ENCODE measurements around the gene TMEM151B. TPM values are rescaled to one million over a fixed set of nuclear protein-coding genes. Genes with fewer than 3 reads are reported as not detected.
A peak's percentile ranks its signal among the peaks of the same experiment; 100 is the strongest.

The TMEM151B gene
- total and polyA plus RNA-seq, 10 of the 15 experiments (the other 5 are each of a cell fraction or from before 2014, with no cell fraction given), result 0.01 to 0.19 (median 0.05) TPM; not detected in 6

DNA sequence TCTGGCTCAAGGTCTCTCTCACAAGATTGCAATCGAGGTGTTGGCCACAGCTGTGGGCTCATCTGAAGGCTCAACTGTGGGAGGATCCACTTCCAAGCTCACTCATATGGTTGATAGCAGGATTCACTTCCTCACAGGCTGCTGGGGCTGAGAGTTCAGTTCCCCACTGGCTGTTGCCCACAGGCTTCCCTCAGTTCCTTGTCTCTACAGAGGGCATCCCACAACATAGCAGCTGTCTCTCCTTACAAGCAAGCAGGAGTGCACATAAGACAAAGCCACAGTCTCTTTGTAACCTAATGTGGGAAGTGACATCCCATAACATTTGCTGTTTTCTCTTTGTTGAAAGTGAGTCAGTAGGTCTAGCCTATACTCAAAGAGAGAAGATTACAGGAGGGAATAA, 86.2 kb downstream of the TMEM151B start:
- no peaks in the 10 kb centered on the region for H3K4me1 ChIP-seq (ENCODE audit: control insufficient read depth, insufficient read depth, low read length)
- H3K4me3 ChIP-seq, result no peak overlapping the region
- ChIA-PET POLR2A (interaction anchor here (1.0 kb wide), 1 partner anchor 12 kb away, joined by 3 read pairs; no protein-coding TSS in a partner anchor), RAD21 (ENCODE audit: unreplicated experiment) (no interaction called here), CTCF (no interaction called here), SMC1A (ENCODE audit: uncharacterized antibody, unreplicated experiment) (interaction anchor here (1.5 kb wide), 1 partner anchor 18 kb away, joined by 4 read pairs; no protein-coding TSS in a partner anchor)
- H3K27me3 ChIP-seq (replicated peaks in 1 of 2; ENCODE audit: control insufficient read depth in 2 of 2, insufficient read depth in 2 of 2, low read length in 1 of 2), result no peaks in the 10 kb centered on the region; a peak in 1 of 4 replicates
- in situ Hi-C loops (cut with MboI) (no loop called here), intact Hi-C loops (cut with micrococcal nuclease; ENCODE audit: unreplicated experiment) (no loop called here)
- FAIRE-seq (no peak), DNase-seq (ENCODE audit: low read depth, low spot score) (no peak), ATAC-seq (no peak)
- TF ChIP-seq, protein P1, sequence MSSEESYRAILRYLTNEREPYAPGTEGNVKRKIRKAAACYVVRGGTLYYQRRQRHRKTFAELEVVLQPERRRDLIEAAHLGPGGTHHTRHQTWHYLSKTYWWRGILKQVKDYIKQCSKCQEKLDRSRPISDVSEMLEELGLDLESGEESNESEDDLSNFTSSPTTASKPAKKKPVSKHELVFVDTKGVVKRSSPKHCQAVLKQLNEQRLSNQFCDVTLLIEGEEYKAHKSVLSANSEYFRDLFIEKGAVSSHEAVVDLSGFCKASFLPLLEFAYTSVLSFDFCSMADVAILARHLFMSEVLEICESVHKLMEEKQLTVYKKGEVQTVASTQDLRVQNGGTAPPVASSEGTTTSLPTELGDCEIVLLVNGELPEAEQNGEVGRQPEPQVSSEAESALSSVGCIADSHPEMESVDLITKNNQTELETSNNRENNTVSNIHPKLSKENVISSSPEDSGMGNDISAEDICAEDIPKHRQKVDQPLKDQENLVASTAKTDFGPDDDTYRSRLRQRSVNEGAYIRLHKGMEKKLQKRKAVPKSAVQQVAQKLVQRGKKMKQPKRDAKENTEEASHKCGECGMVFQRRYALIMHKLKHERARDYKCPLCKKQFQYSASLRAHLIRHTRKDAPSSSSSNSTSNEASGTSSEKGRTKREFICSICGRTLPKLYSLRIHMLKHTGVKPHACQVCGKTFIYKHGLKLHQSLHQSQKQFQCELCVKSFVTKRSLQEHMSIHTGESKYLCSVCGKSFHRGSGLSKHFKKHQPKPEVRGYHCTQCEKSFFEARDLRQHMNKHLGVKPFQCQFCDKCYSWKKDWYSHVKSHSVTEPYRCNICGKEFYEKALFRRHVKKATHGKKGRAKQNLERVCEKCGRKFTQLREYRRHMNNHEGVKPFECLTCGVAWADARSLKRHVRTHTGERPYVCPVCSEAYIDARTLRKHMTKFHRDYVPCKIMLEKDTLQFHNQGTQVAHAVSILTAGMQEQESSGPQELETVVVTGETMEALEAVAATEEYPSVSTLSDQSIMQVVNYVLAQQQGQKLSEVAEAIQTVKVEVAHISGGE (CRISPR knock-in tag; IDR thresholded peaks at IDR 0.05), result no peak
- no peak for TF ChIP-seq ZNF687 (IDR thresholded peaks at IDR 0.05)
- no peak for TF ChIP-seq CREB1 (IDR thresholded peaks at IDR 0.05; ENCODE audit: low read depth)
- TF ChIP-seq, protein P2, sequence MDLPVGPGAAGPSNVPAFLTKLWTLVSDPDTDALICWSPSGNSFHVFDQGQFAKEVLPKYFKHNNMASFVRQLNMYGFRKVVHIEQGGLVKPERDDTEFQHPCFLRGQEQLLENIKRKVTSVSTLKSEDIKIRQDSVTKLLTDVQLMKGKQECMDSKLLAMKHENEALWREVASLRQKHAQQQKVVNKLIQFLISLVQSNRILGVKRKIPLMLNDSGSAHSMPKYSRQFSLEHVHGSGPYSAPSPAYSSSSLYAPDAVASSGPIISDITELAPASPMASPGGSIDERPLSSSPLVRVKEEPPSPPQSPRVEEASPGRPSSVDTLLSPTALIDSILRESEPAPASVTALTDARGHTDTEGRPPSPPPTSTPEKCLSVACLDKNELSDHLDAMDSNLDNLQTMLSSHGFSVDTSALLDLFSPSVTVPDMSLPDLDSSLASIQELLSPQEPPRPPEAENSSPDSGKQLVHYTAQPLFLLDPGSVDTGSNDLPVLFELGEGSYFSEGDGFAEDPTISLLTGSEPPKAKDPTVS (IDR thresholded peaks at IDR 0.05; ENCODE audit: low read depth, low read length), result no peak
- 0 out of 2 replicates have a peak, but pooled peaks have one; percentile 6 for TF ChIP-seq SPI1 (IDR thresholded peaks at IDR 0.05; ENCODE audit: borderline replicate concordance, insufficient read depth, low read depth, low read length)
- TF ChIP-seq SP1 (IDR thresholded peaks at IDR 0.05; ENCODE audit: low read depth, low read length), result no peak
- no peak for TF ChIP-seq ZNF622 (IDR thresholded peaks at IDR 0.05)
- WGBS (ENCODE audit: insufficient coverage, insufficient replicate concordance, low lambda C conversion rate, missing lambda C conversion rate), result 0% methylated on average over 1 of the region's 1 CpG
- no peak overlapping the region for H3K27ac ChIP-seq (ENCODE audit: control insufficient read depth, insufficient read depth)
- H3K36me3 ChIP-seq (ENCODE audit: control insufficient read depth in 2 of 2, insufficient read depth in 2 of 2, low read length in 1 of 2), result no peaks in the 10 kb centered on the region
- H3K4me2 ChIP-seq (ENCODE audit: control insufficient read depth, insufficient read depth), result no peak overlapping the region
- no peak overlapping the region for H3K9ac ChIP-seq (ENCODE audit: control insufficient read depth, insufficient read depth, low read length)
- BruUV-seq (replicated peaks), result no TSS peak
- H4K20me1 ChIP-seq (ENCODE audit: control insufficient read depth, insufficient read depth), result no peaks in the 10 kb centered on the region
- no peak overlapping the region for H2AFZ ChIP-seq (ENCODE audit: control insufficient read depth, low read depth, low read length)
- H3K79me2 ChIP-seq (ENCODE audit: control insufficient read depth, insufficient read depth, low read length), result no peaks in the 10 kb centered on the region
- H3K9me3 ChIP-seq (replicated peaks; ENCODE audit: control insufficient read depth, insufficient read depth, low read length), result no peaks in the 10 kb centered on the region; the same call in 2 of the 3 replicates

Data from GM12878 (cell line).